ENCODE data around the gene JAG2.

JAG2 gene

GRCh38 chr14:105105158-105105557 lies 63.4 kb downstream of the JAG2 start:
- TF ChIP-seq CTCF (IDR thresholded peaks at IDR 0.05; ENCODE audit: control insufficient read depth, insufficient read depth, low read depth, low read length, missing control alignments): no peak
- DNase-seq (ENCODE audit: low read depth): no peak

GRCh38 chr14:105102893-105103292 lies 65.7 kb downstream of the JAG2 start:
- no peak for TF ChIP-seq CTCF (IDR thresholded peaks at IDR 0.05; ENCODE audit: control insufficient read depth, insufficient read depth, low read depth, low read length, missing control alignments)
- no peak for DNase-seq (ENCODE audit: low read depth)
- no peak overlapping the region for H3K4me3 ChIP-seq (ENCODE audit: control insufficient read depth, low read depth, low read length)

More at GRCh38 chr14:105105158-105105557, 63.4 kb downstream of the JAG2 start:
- no peak overlapping the region for H3K4me3 ChIP-seq (ENCODE audit: control insufficient read depth, low read depth, low read length)

GRCh38 chr14:105102361-105102870 lies 66.2 kb downstream of the JAG2 start:
- no peak for DNase-seq (ENCODE audit: low read depth)
- TF ChIP-seq CTCF (IDR thresholded peaks at IDR 0.05; ENCODE audit: control insufficient read depth, insufficient read depth, low read depth, low read length, missing control alignments): no peak
- no peak overlapping the region for H3K4me3 ChIP-seq (ENCODE audit: control insufficient read depth, low read depth, low read length)

GRCh38 chr14:105100910-105101309 lies 67.7 kb downstream of the JAG2 start:
- H3K4me3 ChIP-seq (ENCODE audit: control insufficient read depth, low read depth, low read length): no peak overlapping the region
- no peak for DNase-seq (ENCODE audit: low read depth)
- TF ChIP-seq CTCF (IDR thresholded peaks at IDR 0.05; ENCODE audit: control insufficient read depth, insufficient read depth, low read depth, low read length, missing control alignments): no peak

- TF ChIP-seq CTCF (IDR thresholded peaks at IDR 0.05; ENCODE audit: control insufficient read depth, insufficient read depth, low read depth, low read length, missing control alignments): no peak
- no peak for DNase-seq (ENCODE audit: low read depth)
- no peak overlapping the region for H3K4me3 ChIP-seq (ENCODE audit: control insufficient read depth, low read depth, low read length)
These were observed 68.8 kb downstream of the JAG2 start for GRCh38 chr14:105099778-105100177.

GRCh38 chr14:105098316-105098715 lies 70.3 kb downstream of the JAG2 start:
- DNase-seq (ENCODE audit: low read depth): no peak
- no peak overlapping the region for H3K4me3 ChIP-seq (ENCODE audit: control insufficient read depth, low read depth, low read length)
- no peak for TF ChIP-seq CTCF (IDR thresholded peaks at IDR 0.05; ENCODE audit: control insufficient read depth, insufficient read depth, low read depth, low read length, missing control alignments)

GRCh38 chr14:105097794-105098127 lies 70.8 kb downstream of the JAG2 start:
- no peak for TF ChIP-seq CTCF (IDR thresholded peaks at IDR 0.05; ENCODE audit: control insufficient read depth, insufficient read depth, low read depth, low read length, missing control alignments)
- H3K4me3 ChIP-seq (ENCODE audit: control insufficient read depth, low read depth, low read length): no peak overlapping the region
- DNase-seq (ENCODE audit: low read depth): no peak

Measured in AG09309 (cell line).